ENCODE results near the gene NID2. TPM values are rescaled to one million over a fixed set of nuclear protein-coding genes. Genes with fewer than 3 reads are reported as not detected.

The NID2 gene
- total and polyA plus RNA-seq, 12 donors: 7.2 to 61.3 (median 33.0) TPM

GRCh38 chr14:52051871-52052270 lies 17.0 kb downstream of the NID2 start:
- H3K27ac ChIP-seq: peak overlapping the region in 1 of 5 donors; percentile 70
- H3K27me3 ChIP-seq: no peaks in the 10 kb centered on the region
- no peak overlapping the region for H3K4me3 ChIP-seq
- peaks cover 0 to 5% of the 10 kb centered on the region in 2 donors for H3K4me1 ChIP-seq (replicated peaks in 1 of 2)
- H3K9me3 ChIP-seq (replicated peaks in 1 of 3): no peaks in the 10 kb centered on the region
- 42 to 74% (median 53%) methylated on average over 2 of the region's 2 CpGs for WGBS, 4 donors
- no peak for DNase-seq
- intact Hi-C loops (cut with DNase I): no loop called here
- no peak for TF ChIP-seq POLR2A (IDR thresholded peaks at IDR 0.05)
- TF ChIP-seq, protein P1, sequence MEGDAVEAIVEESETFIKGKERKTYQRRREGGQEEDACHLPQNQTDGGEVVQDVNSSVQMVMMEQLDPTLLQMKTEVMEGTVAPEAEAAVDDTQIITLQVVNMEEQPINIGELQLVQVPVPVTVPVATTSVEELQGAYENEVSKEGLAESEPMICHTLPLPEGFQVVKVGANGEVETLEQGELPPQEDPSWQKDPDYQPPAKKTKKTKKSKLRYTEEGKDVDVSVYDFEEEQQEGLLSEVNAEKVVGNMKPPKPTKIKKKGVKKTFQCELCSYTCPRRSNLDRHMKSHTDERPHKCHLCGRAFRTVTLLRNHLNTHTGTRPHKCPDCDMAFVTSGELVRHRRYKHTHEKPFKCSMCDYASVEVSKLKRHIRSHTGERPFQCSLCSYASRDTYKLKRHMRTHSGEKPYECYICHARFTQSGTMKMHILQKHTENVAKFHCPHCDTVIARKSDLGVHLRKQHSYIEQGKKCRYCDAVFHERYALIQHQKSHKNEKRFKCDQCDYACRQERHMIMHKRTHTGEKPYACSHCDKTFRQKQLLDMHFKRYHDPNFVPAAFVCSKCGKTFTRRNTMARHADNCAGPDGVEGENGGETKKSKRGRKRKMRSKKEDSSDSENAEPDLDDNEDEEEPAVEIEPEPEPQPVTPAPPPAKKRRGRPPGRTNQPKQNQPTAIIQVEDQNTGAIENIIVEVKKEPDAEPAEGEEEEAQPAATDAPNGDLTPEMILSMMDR (IDR thresholded peaks at IDR 0.05): no peak
- H3K36me3 ChIP-seq (replicated peaks in 1 of 2): no peaks in the 10 kb centered on the region

GRCh38 chr14:52051251-52051650 lies 17.6 kb downstream of the NID2 start:
- H3K4me1 ChIP-seq (replicated peaks in 1 of 2): peaks cover 0 to 5% of the 10 kb centered on the region in 2 donors
- TF ChIP-seq, protein P1 (IDR thresholded peaks at IDR 0.05): no peak
- no peak for TF ChIP-seq POLR2A (IDR thresholded peaks at IDR 0.05)
- intact Hi-C loops (cut with DNase I): no loop called here
- peak overlapping the region in 1 of 5 donors; percentile 70 for H3K27ac ChIP-seq
- H3K9me3 ChIP-seq (replicated peaks in 1 of 3): no peaks in the 10 kb centered on the region
- WGBS, 4 donors: 58 to 63% (median 61%) methylated on average over 3 of the region's 3 CpGs
- no peaks in the 10 kb centered on the region for H3K27me3 ChIP-seq
- no peak for DNase-seq
- no peak overlapping the region for H3K4me3 ChIP-seq
- no peaks in the 10 kb centered on the region for H3K36me3 ChIP-seq (replicated peaks in 1 of 2)

DNA sequence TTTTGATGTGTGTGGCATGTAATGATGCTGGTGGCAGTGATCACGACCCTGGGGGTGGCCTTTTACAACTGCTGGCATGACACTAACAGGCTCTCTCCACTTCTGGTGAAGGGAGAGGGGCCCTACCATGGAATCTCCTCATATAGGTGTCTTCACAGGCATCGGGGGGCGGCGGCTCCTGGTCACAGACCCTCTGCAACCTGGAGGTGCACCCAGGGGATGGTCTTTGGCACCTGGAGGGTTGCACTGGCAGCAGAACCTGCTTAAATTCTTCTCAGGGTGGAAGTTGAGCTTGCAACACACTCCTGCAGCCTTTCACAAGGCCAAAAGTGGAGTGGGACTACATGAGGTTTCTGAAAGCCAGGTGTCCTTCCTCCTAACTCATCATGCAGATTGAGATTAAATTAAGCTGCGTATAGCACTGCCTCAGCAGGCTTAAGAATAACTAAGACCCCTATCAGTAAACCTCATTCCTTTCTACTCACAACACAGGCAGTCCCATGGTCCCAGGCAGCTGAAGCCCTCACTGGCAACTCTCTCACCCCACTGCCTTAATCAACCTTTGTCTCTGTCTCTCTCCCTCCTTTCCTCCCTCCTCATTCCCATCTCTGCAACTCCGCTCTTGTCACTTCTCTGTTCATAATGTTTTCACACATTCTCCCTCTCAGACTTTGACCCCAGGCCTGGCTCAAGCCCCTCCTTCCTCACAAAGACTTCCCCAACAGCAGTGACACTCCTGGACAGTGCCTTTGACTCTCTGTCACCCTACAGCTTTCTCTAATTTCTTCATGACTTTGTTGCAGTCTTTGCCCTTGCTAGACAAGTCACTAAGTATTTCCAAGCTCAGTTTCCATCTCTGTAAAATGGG lies 18.9 kb downstream of the NID2 start:
- no peak for DNase-seq
- peaks cover 5 to 9% of the 10 kb centered on the region in 2 donors for H3K4me1 ChIP-seq (replicated peaks in 1 of 2)
- TF ChIP-seq, protein P1 (IDR thresholded peaks at IDR 0.05): no peak
- TF ChIP-seq POLR2A (IDR thresholded peaks at IDR 0.05): no peak
- intact Hi-C loops (cut with DNase I): no loop called here
- no peaks in the 10 kb centered on the region for H3K36me3 ChIP-seq (replicated peaks in 1 of 2)
- no peaks in the 10 kb centered on the region for H3K9me3 ChIP-seq (replicated peaks in 1 of 3)
- 57 to 78% (median 76%) methylated on average over 3 to 6 of the region's 6 CpGs for WGBS, 4 donors
- H3K27ac ChIP-seq: peak overlapping the region in 1 of 5 donors; percentile 15
- H3K27me3 ChIP-seq: no peaks in the 10 kb centered on the region
- no peak overlapping the region for H3K4me3 ChIP-seq

DNA sequence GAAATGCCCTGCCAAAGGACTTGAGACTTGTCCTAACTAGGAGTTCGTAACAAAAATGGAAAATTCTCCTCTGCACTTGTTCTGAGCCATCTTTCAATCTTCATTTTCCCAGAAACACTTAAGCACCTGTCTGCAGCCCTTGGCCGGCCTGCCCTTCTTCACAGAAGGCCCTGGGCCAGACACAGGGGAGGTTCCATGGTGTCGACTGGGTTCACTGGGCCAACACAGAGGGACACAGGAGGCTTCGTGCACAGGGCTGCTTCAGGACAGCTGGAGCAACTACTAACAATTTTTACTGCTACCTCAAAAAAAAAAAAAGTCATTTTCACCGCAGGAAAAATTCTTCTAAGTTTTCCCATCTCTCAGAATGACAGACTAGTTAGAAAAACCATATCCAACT lies 19.6 kb downstream of the NID2 start:
- Histone ChIP-seq H3K36me3 (replicated peaks in 1 of 2) (no peaks in the 10 kb centered on the region), H3K9me3 (replicated peaks in 1 of 3) (no peaks in the 10 kb centered on the region), H3K27ac (no peak overlapping the region), H3K27me3 (no peaks in the 10 kb centered on the region), H3K4me1 (replicated peaks in 1 of 2) (peaks cover 5 to 12% of the 10 kb centered on the region in 2 donors), H3K4me3 (no peak overlapping the region)
- no peak for TF ChIP-seq POLR2A (IDR thresholded peaks at IDR 0.05)
- TF ChIP-seq, protein P1 (IDR thresholded peaks at IDR 0.05): no peak
- intact Hi-C loops (cut with DNase I): no loop called here
- DNase-seq: no peak
- 73 to 84% (median 78%) methylated on average over 5 of the region's 5 CpGs for WGBS, 4 donors

Measured in adrenal gland (tissue), 12 donors.